Brain microvascular endothelial cell (primary cell): ENCODE results near the gene YLPM1.

ENCODE experiments used
- DNase-seq: peaks from one replicate; pipeline ENCODE4 v3.0.0-alpha.2; 2020
- H3K27ac ChIP-seq: fragments of 250-450 bp; sonication (Bioruptor Pico); 2 replicates; pipeline ENCODE4 v1.5.1; 2020; ENCODE audit warnings: mild to moderate bottlenecking, moderate library complexity
- H3K27me3 ChIP-seq: fragments of 250-450 bp; sonication (Bioruptor Pico); replicated peaks from 2 replicates; pipeline ENCODE4 v1.5.1; 2020; ENCODE audit warnings: mild to moderate bottlenecking
- H3K36me3 ChIP-seq: fragments of 250-450 bp; sonication (Bioruptor Pico); replicated peaks from 2 replicates; pipeline ENCODE4 v1.5.1; 2020; ENCODE audit warnings: mild to moderate bottlenecking
- H3K4me3 ChIP-seq: 2 replicates; pipeline ENCODE4 v1.5.1; 2011; ENCODE audit warnings: low read depth, mild to moderate bottlenecking, control low read depth, low read length, moderate library complexity
- CTCF ChIP-seq: IDR thresholded peaks from 2 replicates; pipeline ENCODE4 v1.5.1; 2011; ENCODE audit warnings: low read depth, mild to moderate bottlenecking, moderate library complexity, low read length, control low read depth, inconsistent platforms; ENCODE audit errors: missing control alignments
- in situ Hi-C: cut with HindIII; loops from 2 replicates; pipeline ENCODE4 v1.10.0; 2017; ENCODE audit warnings: low sequenced_read_pairs, low pct_ligation_motif_present

Gene YLPM1

GRCh38 chr14:74855021-74855420 is 91.9 kb downstream of the YLPM1 start:
- no peak overlapping the region for H3K27ac ChIP-seq
- DNase-seq: no peak
- TF ChIP-seq CTCF: no peak
- no peaks in the 10 kb centered on the region for H3K27me3 ChIP-seq
- H3K36me3 ChIP-seq: no peaks in the 10 kb centered on the region
- no peak overlapping the region for H3K4me3 ChIP-seq
- in situ Hi-C loops: no loop called here

GRCh38 chr14:74855945-74856344 is 92.8 kb downstream of the YLPM1 start:
- TF ChIP-seq CTCF: no peak
- H3K27me3 ChIP-seq: no peaks in the 10 kb centered on the region
- DNase-seq: no peak
- no peak overlapping the region for H3K4me3 ChIP-seq
- in situ Hi-C loops: no loop called here
- no peaks in the 10 kb centered on the region for H3K36me3 ChIP-seq
- no peak overlapping the region for H3K27ac ChIP-seq

GRCh38 chr14:74856366-74856765 is 93.2 kb downstream of the YLPM1 start:
- no peak for DNase-seq
- TF ChIP-seq CTCF: no peak
- Histone ChIP-seq H3K27me3 (no peaks in the 10 kb centered on the region), H3K27ac (no peak overlapping the region), H3K4me3 (no peak overlapping the region), H3K36me3 (no peaks in the 10 kb centered on the region)
- in situ Hi-C loops: no loop called here

GRCh38 chr14:74858022-74858421 is 94.9 kb downstream of the YLPM1 start:
- Histone ChIP-seq H3K4me3 (no peak overlapping the region), H3K27ac (no peak overlapping the region), H3K27me3 (no peaks in the 10 kb centered on the region), H3K36me3 (no peaks in the 10 kb centered on the region)
- TF ChIP-seq CTCF: no peak
- no peak for DNase-seq
- in situ Hi-C loops: no loop called here

- Histone ChIP-seq H3K36me3 (no peaks in the 10 kb centered on the region), H3K27me3 (no peaks in the 10 kb centered on the region), H3K27ac (no peak overlapping the region), H3K4me3 (no peak overlapping the region)
- TF ChIP-seq CTCF: no peak
- DNase-seq: no peak
- in situ Hi-C loops: no loop called here
These were observed 96.8 kb downstream of the YLPM1 start for GRCh38 chr14:74859757-74860552.
